Keratinocyte (primary cell): Measurements from ENCODE around the gene PRDM10.

Experiments used
- CTCF ChIP-seq, 3 experiments: IDR thresholded peaks in 1 of 3; conservative IDR thresholded peaks in 1 of 3; optimal IDR thresholded peaks in 1 of 3; 2 replicates in 2 of 3; 3 replicates in 1 of 3; pipeline versions ENCODE3 to v1.5.1; 2011; ENCODE audit warnings: low read length in 3 of 3, mild to moderate bottlenecking in 3 of 3, moderate library complexity in 2 of 3, control low read depth in 1 of 3, inconsistent platforms in 1 of 3; ENCODE audit not compliant: insufficient read depth in 2 of 3; ENCODE audit errors: extremely low read depth in 1 of 3
- EZH2 ChIP-seq: IDR thresholded peaks from one replicate; pipeline ENCODE4 v1.6.1; 2012; ENCODE audit warnings: inconsistent platforms, mild to moderate bottlenecking, low read length, moderate library complexity

GRCh38 chr11:130042093-130042591, 39.5 kb upstream of the PRDM10 start:
- no peak for TF ChIP-seq CTCF (optimal IDR thresholded peaks at IDR 0.05 in 1 of 3, IDR thresholded peaks at IDR 0.05 in 1 of 3, conservative IDR thresholded peaks at IDR 0.05 in 1 of 3; ENCODE audit: extremely low read depth in 1 of 3, insufficient read depth in 2 of 3, low read length in 3 of 3)
- TF ChIP-seq EZH2 = no peak
